ENCODE measurements around the gene RAF1. TPM values are rescaled to one million over a fixed set of nuclear protein-coding genes. Genes with fewer than 3 reads are reported as not detected.

Gene RAF1
- total RNA-seq, 1 experiment from 2014 or later = 101 TPM

- TF ChIP-seq USF2 (CRISPR knock-in tag; IDR thresholded peaks at IDR 0.05) = no peak
- no peak for TF ChIP-seq JAZF1 (CRISPR knock-in tag; IDR thresholded peaks at IDR 0.05)
Observed at GRCh38 chr3:12579905-12580304, 84.0 kb downstream of the RAF1 start (continued).

- no peak for ATAC-seq
- H3K4me1 Mint-ChIP-seq = no peaks in the 10 kb centered on the region
- no peaks in the 10 kb centered on the region for H3K9me3 Mint-ChIP-seq
- H3K27me3 Mint-ChIP-seq (ENCODE audit: low read depth) = no peaks in the 10 kb centered on the region
- ChIA-PET POLR2A (no interaction called here), CTCF (interaction anchor here (1.3 kb wide), 1 partner anchor 444 kb away, joined by 4 read pairs; no protein-coding TSS in a partner anchor)
- no peak overlapping the region for H3K4me3 Mint-ChIP-seq
- no peak for TF ChIP-seq ZNF396 (CRISPR knock-in tag; IDR thresholded peaks at IDR 0.05; ENCODE audit: borderline replicate concordance)
- no peak for TF ChIP-seq NR2C2 (CRISPR knock-in tag; IDR thresholded peaks at IDR 0.05)
- no peak for TF ChIP-seq E2F4 (CRISPR knock-in tag; IDR thresholded peaks at IDR 0.05; ENCODE audit: borderline replicate concordance, low read depth)
- no peak for TF ChIP-seq FOXK1 (CRISPR knock-in tag; IDR thresholded peaks at IDR 0.05)
- no peak for TF ChIP-seq IRF2 (CRISPR knock-in tag; IDR thresholded peaks at IDR 0.05; ENCODE audit: borderline replicate concordance, low read depth)
- TF ChIP-seq GTF2I (CRISPR knock-in tag; conservative IDR thresholded peaks at IDR 0.05) = no peak
- TF ChIP-seq ZNF671 (CRISPR knock-in tag; IDR thresholded peaks at IDR 0.05) = no peak
- no peak for TF ChIP-seq MAX (CRISPR knock-in tag; IDR thresholded peaks at IDR 0.05)
- no peak for TF ChIP-seq ELF4 (CRISPR knock-in tag; IDR thresholded peaks at IDR 0.05; ENCODE audit: low read depth)
- 0 out of 2 replicates have a peak overlapping the region, but pooled peaks have one; percentile 42 for H3K27ac Mint-ChIP-seq
- peaks cover 73% of the 10 kb centered on the region for H3K36me3 Mint-ChIP-seq
- no peak for DNase-seq (ENCODE audit: low spot score)
Observed at GRCh38 chr3:12579456-12579855, 84.5 kb downstream of the RAF1 start.

GRCh38 chr3:12578742-12579141 is 85.2 kb downstream of the RAF1 start:
- ChIA-PET CTCF (interaction anchor here (0.6 to 1.3 kb wide), 4 partner anchors 37 to 480 kb away, joined by 3 to 4 read pairs (median 4); no protein-coding TSS in a partner anchor), POLR2A (interaction anchor here (0.6 to 0.7 kb wide), 3 partner anchors 84 to 1709 kb away, joined by 3 to 8 read pairs (median 4); no protein-coding TSS in a partner anchor)
- TF ChIP-seq CREM (CRISPR knock-in tag; IDR thresholded peaks at IDR 0.05) (no peak), NFATC4 (CRISPR knock-in tag; IDR thresholded peaks at IDR 0.05) (no peak), ATF3 (CRISPR knock-in tag; conservative IDR thresholded peaks at IDR 0.05) (no peak), ZNF396 (CRISPR knock-in tag; IDR thresholded peaks at IDR 0.05; ENCODE audit: borderline replicate concordance) (no peak), ZNF232 (CRISPR knock-in tag; IDR thresholded peaks at IDR 0.05) (no peak), OVOL2 (CRISPR knock-in tag; IDR thresholded peaks at IDR 0.05; ENCODE audit: borderline replicate concordance) (no peak)
- Mint-ChIP-seq H3K27ac (no peak overlapping the region), H3K4me3 (no peak overlapping the region), H3K36me3 (peaks cover 73% of the 10 kb centered on the region), H3K9me3 (no peaks in the 10 kb centered on the region), H3K27me3 (ENCODE audit: low read depth) (no peaks in the 10 kb centered on the region), H3K4me1 (no peaks in the 10 kb centered on the region)
- ATAC-seq (no peak; the same call in 1 of the 2 replicates), DNase-seq (ENCODE audit: low spot score) (no peak)

GRCh38 chr3:12577379-12577778 is 86.5 kb downstream of the RAF1 start:
- no peak for ATAC-seq
- H3K9me3 Mint-ChIP-seq = no peaks in the 10 kb centered on the region
- CTCF ChIA-PET = interaction anchor here (0.6 kb wide), 1 partner anchor 34 kb away, joined by 4 read pairs; no protein-coding TSS in a partner anchor
- H3K4me3 Mint-ChIP-seq = no peak overlapping the region
- H3K27me3 Mint-ChIP-seq (ENCODE audit: low read depth) = no peaks in the 10 kb centered on the region
- peak overlapping the region; percentile 15; the same call in 1 of the 2 replicates for H3K27ac Mint-ChIP-seq
- H3K36me3 Mint-ChIP-seq = peaks cover 72% of the 10 kb centered on the region
- DNase-seq (ENCODE audit: low spot score) = no peak
- TF ChIP-seq TP53 (CRISPR knock-in tag; IDR thresholded peaks at IDR 0.05) = no peak
- TF ChIP-seq CTCF (IDR thresholded peaks at IDR 0.05) = no peak
- H3K4me1 Mint-ChIP-seq = no peaks in the 10 kb centered on the region
- POLR2A ChIA-PET = no interaction called here
